HG03378 (cell line): ENCODE data around the gene ACVRL1.

ENCODE experiments used
- ATAC-seq: cut with Tn5 transposase; IDR thresholded peaks from one replicate; pipeline ENCODE4 v1.9.1; 2021; ENCODE audit warnings: mild to moderate bottlenecking, moderate library complexity; ENCODE audit not compliant: unreplicated experiment

Gene ACVRL1

GRCh38 chr12:51907083-51907855 is at the start of gene ACVRL1:
TSS of gene ACVRL1 (plus strand) at chr12:51907504. CDS start at chr12:51912475, 4,971 bp downstream.
- ATAC-seq, result no peak

- ATAC-seq, result no peak
Observed at GRCh38 chr12:51860986-51861385, 46.3 kb upstream of the ACVRL1 start.

GRCh38 chr12:51862947-51863346 is 44.4 kb upstream of the ACVRL1 start:
- ATAC-seq, result no peak

- ATAC-seq, result no peak
Observed at GRCh38 chr12:51863363-51863932, 43.9 kb upstream of the ACVRL1 start.

GRCh38 chr12:51863933-51864832 is 43.1 kb upstream of the ACVRL1 start:
- no peak for ATAC-seq

GRCh38 chr12:51864833-51865670 is 42.3 kb upstream of the ACVRL1 start:
- ATAC-seq, result no peak

GRCh38 chr12:51865757-51866270 is 41.5 kb upstream of the ACVRL1 start:
- no peak for ATAC-seq

GRCh38 chr12:51866324-51866723 is 41.0 kb upstream of the ACVRL1 start:
- no peak for ATAC-seq

GRCh38 chr12:51866762-51867161 is 40.5 kb upstream of the ACVRL1 start:
- ATAC-seq, result no peak

GRCh38 chr12:51867371-51867770 is 39.9 kb upstream of the ACVRL1 start:
- no peak for ATAC-seq

GRCh38 chr12:51867796-51868428 is 39.4 kb upstream of the ACVRL1 start:
- no peak for ATAC-seq

- ATAC-seq, result no peak
Observed at GRCh38 chr12:51868821-51869495, 38.3 kb upstream of the ACVRL1 start.

GRCh38 chr12:51869496-51869865 is 37.8 kb upstream of the ACVRL1 start:
- ATAC-seq, result no peak

- ATAC-seq, result no peak
Observed at GRCh38 chr12:51869931-51870330, 37.4 kb upstream of the ACVRL1 start.

- ATAC-seq, result no peak
Observed at GRCh38 chr12:51870504-51870903, 36.8 kb upstream of the ACVRL1 start.

GRCh38 chr12:51871126-51871525 is 36.2 kb upstream of the ACVRL1 start:
- no peak for ATAC-seq

GRCh38 chr12:51871918-51872688 is 35.2 kb upstream of the ACVRL1 start:
- ATAC-seq, result no peak

GRCh38 chr12:51872689-51872981 is 34.7 kb upstream of the ACVRL1 start:
- ATAC-seq, result no peak
